Effector memory CD4-positive, alpha-beta T cell (primary cell): ENCODE measurements around the gene BMPR2.
"Not testable (repeated sequence)": the region's sequence is repeated elsewhere in the genome, so short reads cannot be mapped to it uniquely, and the experiment has no call there.

Experiments used
- DNase-seq, 3 donors: peaks; one replicate each; pipeline ENCODE4 v3.0.0-alpha.2; 2020
- H3K27ac ChIP-seq: 2 replicates; pipeline ENCODE4 v1.7.0; 2013; ENCODE audit warnings: mild to moderate bottlenecking, low read length, moderate library complexity; ENCODE audit not compliant: insufficient read depth, poor library complexity, severe bottlenecking
- H3K27me3 ChIP-seq: replicated peaks from 2 replicates; pipeline ENCODE4 v1.7.0; 2013; ENCODE audit warnings: mild to moderate bottlenecking, low read length; ENCODE audit not compliant: insufficient read depth, control insufficient read depth, poor library complexity, severe bottlenecking
- H3K36me3 ChIP-seq: 2 replicates; pipeline ENCODE4 v1.7.0; 2013; ENCODE audit warnings: mild to moderate bottlenecking, low read length, moderate library complexity; ENCODE audit not compliant: control insufficient read depth, insufficient read depth
- H3K4me1 ChIP-seq: 2 replicates; pipeline ENCODE4 v1.7.0; 2013; ENCODE audit warnings: low read length, mild to moderate bottlenecking; ENCODE audit not compliant: control insufficient read depth, insufficient read depth, poor library complexity, severe bottlenecking
- H3K4me3 ChIP-seq: 2 replicates; pipeline ENCODE4 v1.7.0; 2013; ENCODE audit warnings: low read length, low read depth, mild to moderate bottlenecking; ENCODE audit not compliant: insufficient read depth, poor library complexity, severe bottlenecking
- H3K9me3 ChIP-seq: 2 replicates; pipeline ENCODE4 v1.7.0; 2013; ENCODE audit warnings: mild to moderate bottlenecking, low read length, moderate library complexity; ENCODE audit not compliant: control insufficient read depth

The BMPR2 gene

GRCh38 chr2:202355993-202356505 lies 20.1 kb upstream of the BMPR2 start:
- H3K36me3 ChIP-seq, result no peaks in the 10 kb centered on the region
- H3K9me3 ChIP-seq, result no peaks in the 10 kb centered on the region
- no peak for DNase-seq
- no peak overlapping the region for H3K4me3 ChIP-seq
- H3K27ac ChIP-seq, result no peak overlapping the region
- H3K4me1 ChIP-seq, result no peaks in the 10 kb centered on the region
- H3K27me3 ChIP-seq, result no peaks in the 10 kb centered on the region

GRCh38 chr2:202358924-202359323 lies 17.2 kb upstream of the BMPR2 start:
- H3K9me3 ChIP-seq, H3K4me1 ChIP-seq, H3K27me3 ChIP-seq, H3K36me3 ChIP-seq, H3K4me3 ChIP-seq, DNase-seq, H3K27ac ChIP-seq: not testable (repeated sequence)

GRCh38 chr2:202360646-202361045 lies 15.5 kb upstream of the BMPR2 start:
- no peaks in the 10 kb centered on the region for H3K27me3 ChIP-seq
- H3K36me3 ChIP-seq, result no peaks in the 10 kb centered on the region
- no peak for DNase-seq
- H3K4me1 ChIP-seq, result no peaks in the 10 kb centered on the region
- H3K27ac ChIP-seq, result no peak overlapping the region
- no peak overlapping the region for H3K4me3 ChIP-seq
- no peaks in the 10 kb centered on the region for H3K9me3 ChIP-seq

- no peaks in the 10 kb centered on the region for H3K36me3 ChIP-seq
- DNase-seq, result no peak
- no peaks in the 10 kb centered on the region for H3K9me3 ChIP-seq
- H3K27ac ChIP-seq, result no peak overlapping the region
- no peaks in the 10 kb centered on the region for H3K27me3 ChIP-seq
- no peak overlapping the region for H3K4me3 ChIP-seq
- H3K4me1 ChIP-seq, result no peaks in the 10 kb centered on the region
Observed at GRCh38 chr2:202361108-202361507, 15.0 kb upstream of the BMPR2 start.

GRCh38 chr2:202373490-202373889 lies 2.6 kb upstream of the BMPR2 start:
- H3K27me3 ChIP-seq, result no peaks in the 10 kb centered on the region
- H3K4me1 ChIP-seq, result peaks cover 9% of the 10 kb centered on the region
- no peaks in the 10 kb centered on the region for H3K36me3 ChIP-seq
- no peak overlapping the region for H3K27ac ChIP-seq
- no peak for DNase-seq
- H3K4me3 ChIP-seq, result no peak overlapping the region
- no peaks in the 10 kb centered on the region for H3K9me3 ChIP-seq

- H3K27ac ChIP-seq, H3K36me3 ChIP-seq, H3K4me3 ChIP-seq, DNase-seq, H3K27me3 ChIP-seq, H3K9me3 ChIP-seq: not testable (repeated sequence)
- H3K4me1 ChIP-seq, result peaks cover 10% of the 10 kb centered on the region
Observed at GRCh38 chr2:202374383-202374782, 1.7 kb upstream of the BMPR2 start.

GRCh38 chr2:202375033-202375608 lies 1.0 kb upstream of the BMPR2 start:
- peak overlapping the region; percentile 98 for H3K4me3 ChIP-seq
- H3K36me3 ChIP-seq, result no peaks in the 10 kb centered on the region
- H3K9me3 ChIP-seq, result no peaks in the 10 kb centered on the region
- H3K4me1 ChIP-seq, result peaks cover 10% of the 10 kb centered on the region
- DNase-seq, result peak; percentile 15 to 27 (median 15)
- peak overlapping the region; percentile 65 for H3K27ac ChIP-seq
- no peaks in the 10 kb centered on the region for H3K27me3 ChIP-seq

- peaks cover 10% of the 10 kb centered on the region for H3K4me1 ChIP-seq
- peak overlapping the region; percentile 98 for H3K4me3 ChIP-seq
- no peaks in the 10 kb centered on the region for H3K27me3 ChIP-seq
- no peaks in the 10 kb centered on the region for H3K9me3 ChIP-seq
- H3K36me3 ChIP-seq, result no peaks in the 10 kb centered on the region
- peak overlapping the region; percentile 65 for H3K27ac ChIP-seq
- DNase-seq, result peak in 2 of 3 donors; percentile 18 to 29
Observed at GRCh38 chr2:202376460-202377206, 506 bp downstream of the BMPR2 start.

GRCh38 chr2:202377207-202377761 lies 1.2 kb downstream of the BMPR2 start:
- H3K27ac ChIP-seq, result peak overlapping the region; percentile 65
- peak overlapping the region; percentile 98 for H3K4me3 ChIP-seq
- no peak for DNase-seq
- H3K27me3 ChIP-seq, result no peaks in the 10 kb centered on the region
- peaks cover 10% of the 10 kb centered on the region for H3K4me1 ChIP-seq
- H3K36me3 ChIP-seq, result no peaks in the 10 kb centered on the region
- no peaks in the 10 kb centered on the region for H3K9me3 ChIP-seq

- Histone ChIP-seq H3K27ac (no peak overlapping the region), H3K4me1 (peaks cover 10% of the 10 kb centered on the region), H3K9me3 (no peaks in the 10 kb centered on the region), H3K36me3 (no peaks in the 10 kb centered on the region), H3K4me3 (peak overlapping the region; percentile 98), H3K27me3 (no peaks in the 10 kb centered on the region)
- no peak for DNase-seq
Observed at GRCh38 chr2:202378001-202378400, 1.9 kb downstream of the BMPR2 start.
